Activated CD8-positive, alpha-beta memory T cell treated with anti-CD3 and anti-CD28 coated beads for 24 hours (primary cell): ENCODE measurements around the gene EPC2.
"Not testable (repeated sequence)": the region's sequence is repeated elsewhere in the genome, so short reads cannot be mapped to it uniquely, and the experiment has no call there.

Experiments
- DNase-seq: peaks from one replicate; pipeline ENCODE4 v3.0.0-alpha.2; 2020

The EPC2 gene

GRCh38 chr2:148642891-148643416 lies 1.6 kb upstream of the EPC2 start:
- DNase-seq: no peak

GRCh38 chr2:148643421-148643820 lies 1.1 kb upstream of the EPC2 start:
- no peak for DNase-seq

- peak; percentile 99 for DNase-seq
Measured at GRCh38 chr2:148644883-148645538, 460 bp downstream of the EPC2 start.

GRCh38 chr2:148645539-148646230 lies 1.1 kb downstream of the EPC2 start:
- DNase-seq: peak; percentile 79

- DNase-seq: no peak
Measured at GRCh38 chr2:148646231-148646559, 1.6 kb downstream of the EPC2 start.

- DNase-seq: not testable (repeated sequence)
Measured at GRCh38 chr2:148647711-148648110, 3.2 kb downstream of the EPC2 start.

- DNase-seq: no peak
Measured at GRCh38 chr2:148649936-148650335, 5.4 kb downstream of the EPC2 start.

- DNase-seq: no peak
Measured at GRCh38 chr2:148650881-148651280, 6.3 kb downstream of the EPC2 start.

GRCh38 chr2:148651972-148652371 lies 7.4 kb downstream of the EPC2 start:
- DNase-seq: no peak

GRCh38 chr2:148653437-148653836 lies 8.9 kb downstream of the EPC2 start:
- DNase-seq: no peak

GRCh38 chr2:148654435-148654834 lies 9.9 kb downstream of the EPC2 start:
- DNase-seq: no peak

GRCh38 chr2:148656516-148656915 lies 12.0 kb downstream of the EPC2 start:
- DNase-seq: no peak

GRCh38 chr2:148658807-148659722 lies 14.5 kb downstream of the EPC2 start:
- no peak for DNase-seq

- DNase-seq: no peak
Measured at GRCh38 chr2:148660999-148661398, 16.4 kb downstream of the EPC2 start.

GRCh38 chr2:148662332-148662731 lies 17.8 kb downstream of the EPC2 start:
- DNase-seq: not testable (repeated sequence)

GRCh38 chr2:148664229-148664628 lies 19.7 kb downstream of the EPC2 start:
- no peak for DNase-seq

GRCh38 chr2:148666555-148666954 lies 22.0 kb downstream of the EPC2 start:
- DNase-seq: no peak

- no peak for DNase-seq
Measured at GRCh38 chr2:148667113-148667836, 22.7 kb downstream of the EPC2 start.

GRCh38 chr2:148670773-148671172 lies 26.2 kb downstream of the EPC2 start:
- DNase-seq: no peak

- no peak for DNase-seq
Measured at GRCh38 chr2:148674063-148675020, 29.8 kb downstream of the EPC2 start.

- no peak for DNase-seq
Measured at GRCh38 chr2:148675708-148676107, 31.2 kb downstream of the EPC2 start.
